ENCODE data around the gene CCDC57.

Gene CCDC57

GRCh38 chr17:82080789-82081464, 131.7 kb downstream of the CCDC57 start:
- DNase-seq (ENCODE audit: low read depth) = no peak

GRCh38 chr17:82080048-82080788, 132.4 kb downstream of the CCDC57 start:
- no peak for DNase-seq (ENCODE audit: low read depth)

- DNase-seq (ENCODE audit: low read depth) = no peak
Measured at GRCh38 chr17:82079001-82079677, 133.5 kb downstream of the CCDC57 start.

- DNase-seq (ENCODE audit: low read depth) = no peak
Measured at GRCh38 chr17:82078433-82078832, 134.2 kb downstream of the CCDC57 start.

GRCh38 chr17:82077617-82078358, 134.9 kb downstream of the CCDC57 start:
- DNase-seq (ENCODE audit: low read depth) = no peak

GRCh38 chr17:82076785-82077591, 135.7 kb downstream of the CCDC57 start:
- DNase-seq (ENCODE audit: low read depth) = no peak

- DNase-seq (ENCODE audit: low read depth) = no peak
Measured at GRCh38 chr17:82076018-82076784, 136.4 kb downstream of the CCDC57 start.

GRCh38 chr17:82073446-82073845, 139.2 kb downstream of the CCDC57 start:
- DNase-seq (ENCODE audit: low read depth) = no peak

- DNase-seq (ENCODE audit: low read depth) = no peak
Measured at GRCh38 chr17:82072827-82073226, 139.8 kb downstream of the CCDC57 start.

- DNase-seq (ENCODE audit: low read depth) = no peak
Measured at GRCh38 chr17:82070611-82071010, 142.0 kb downstream of the CCDC57 start.

- DNase-seq (ENCODE audit: low read depth) = peak; percentile 48
Measured at GRCh38 chr17:82065638-82066303, 146.9 kb downstream of the CCDC57 start, which contains the start of gene DUS1L. Gene DUS1L (minus strand): TSS chr17:82065804. CDS start chr17:82065059, 745 bp downstream.

- peak; percentile 55 for DNase-seq (ENCODE audit: low read depth)
Measured at GRCh38 chr17:82065193-82065637, 147.4 kb downstream of the CCDC57 start.

- no peak for DNase-seq (ENCODE audit: low read depth)
Measured at GRCh38 chr17:82064433-82065192, 148.0 kb downstream of the CCDC57 start.

GRCh38 chr17:82063424-82064415, 148.9 kb downstream of the CCDC57 start:
- DNase-seq (ENCODE audit: low read depth) = no peak

GRCh38 chr17:82062984-82063368, 149.7 kb downstream of the CCDC57 start:
- no peak for DNase-seq (ENCODE audit: low read depth)

- no peak for DNase-seq (ENCODE audit: low read depth)
Measured at GRCh38 chr17:82062076-82062983, 150.3 kb downstream of the CCDC57 start.
